ENCODE measurements around the gene MARF1.
"Not testable (repeated sequence)": the region's sequence is repeated elsewhere in the genome, so short reads cannot be mapped to it uniquely, and the experiment has no call there.

MARF1 gene

GRCh38 chr16:15573274-15573895 is 69.6 kb downstream of the MARF1 start:
- DNase-seq (ENCODE audit: low read depth) = no peak

GRCh38 chr16:15572329-15573001 is 70.5 kb downstream of the MARF1 start:
- DNase-seq (ENCODE audit: low read depth) = no peak

GRCh38 chr16:15571557-15571956 is 71.4 kb downstream of the MARF1 start:
- no peak for DNase-seq (ENCODE audit: low read depth)

GRCh38 chr16:15570666-15571065 is 72.3 kb downstream of the MARF1 start:
- DNase-seq (ENCODE audit: low read depth) = not testable (repeated sequence)

GRCh38 chr16:15567823-15568222 is 75.1 kb downstream of the MARF1 start:
- no peak for DNase-seq (ENCODE audit: low read depth)

GRCh38 chr16:15566095-15566494 is 76.9 kb downstream of the MARF1 start:
- DNase-seq (ENCODE audit: low read depth) = no peak

GRCh38 chr16:15564604-15565339 is 78.2 kb downstream of the MARF1 start:
- DNase-seq (ENCODE audit: low read depth) = no peak

GRCh38 chr16:15559176-15559575 is 83.8 kb downstream of the MARF1 start:
- no peak for DNase-seq (ENCODE audit: low read depth)

- DNase-seq (ENCODE audit: low read depth) = no peak
These were observed 85.7 kb downstream of the MARF1 start for GRCh38 chr16:15557258-15557657.

GRCh38 chr16:15556130-15556529 is 86.8 kb downstream of the MARF1 start:
- no peak for DNase-seq (ENCODE audit: low read depth)

GRCh38 chr16:15553313-15554088 is 89.5 kb downstream of the MARF1 start:
- DNase-seq (ENCODE audit: low read depth) = no peak

- DNase-seq (ENCODE audit: low read depth) = no peak
These were observed 90.4 kb downstream of the MARF1 start for GRCh38 chr16:15552507-15552906.

- DNase-seq (ENCODE audit: low read depth) = no peak
These were observed 94.5 kb downstream of the MARF1 start for GRCh38 chr16:15548482-15548891.

- DNase-seq (ENCODE audit: low read depth) = no peak
These were observed 95.2 kb downstream of the MARF1 start for GRCh38 chr16:15547768-15548096.

- DNase-seq (ENCODE audit: low read depth) = not testable (repeated sequence)
These were observed 95.7 kb downstream of the MARF1 start for GRCh38 chr16:15547072-15547767.

GRCh38 chr16:15545544-15545943 is 97.4 kb downstream of the MARF1 start:
- no peak for DNase-seq (ENCODE audit: low read depth)

- no peak for DNase-seq (ENCODE audit: low read depth)
These were observed 98.5 kb downstream of the MARF1 start for GRCh38 chr16:15544405-15544804.

All from activated T-cell treated with anti-CD3 and anti-CD28 coated beads for 1 hour (primary cell).